Left ventricle myocardium inferior (tissue), 1 donor: ENCODE results near the gene KIF16B. TPM values are rescaled to one million over a fixed set of nuclear protein-coding genes. Genes with fewer than 3 reads are reported as not detected.
A peak's percentile ranks its signal among the peaks of the same experiment; 100 is the strongest.

Experiments used
- DNase-seq: peaks from one replicate; pipeline ENCODE4 v3.0.0-alpha.2; 2020
- H3K27ac ChIP-seq: fragments of 200-600 bp; replicated peaks from 2 replicates; pipeline ENCODE4 v1.8.0; 2021
- H3K27me3 ChIP-seq: fragments of 200-600 bp; 2 replicates; pipeline ENCODE4 v1.8.0; 2021; ENCODE audit warnings: low read depth
- H3K36me3 ChIP-seq: fragments of 200-600 bp; 2 replicates; pipeline ENCODE4 v1.8.0; 2021
- H3K4me1 ChIP-seq: fragments of 200-600 bp; 2 replicates; pipeline ENCODE4 v1.8.0; 2021
- H3K4me3 ChIP-seq: fragments of 200-600 bp; 2 replicates; pipeline ENCODE4 v1.8.0; 2021; ENCODE audit warnings: mild to moderate bottlenecking, moderate library complexity
- H3K9me3 ChIP-seq: fragments of 200-600 bp; replicated peaks from 2 replicates; pipeline ENCODE4 v1.8.0; 2021
- CTCF ChIP-seq: fragments of 200-600 bp; IDR thresholded peaks from 2 replicates; pipeline ENCODE4 v1.8.0; 2021; ENCODE audit warnings: antibody characterized with exemption, mild to moderate bottlenecking, borderline replicate concordance
- intact Hi-C: fragments of 100-400 bp; cut with micrococcal nuclease; formaldehyde crosslinking; loops from one replicate; pipeline ENCODE4 v1.11.0; 2022
- long read RNA-seq: library from polyadenylated mRNA; unstranded; transcript quantifications from one replicate; pipeline ENCODE4 v2.0.0, GENCODE V29; 2021
- total RNA-seq: library from RNA; stranded (reverse); fragmentation: NEBNext Ultra II Directional; extraction: Animal tissue kit (Norgen Biotek cat#: 25700); gene quantifications from one replicate; pipeline ENCODE4 v1.2.1, GENCODE V29; 2021
- donor health status: DM: no; HTN: yes; CAD: no; lungs with severe emphysema.

KIF16B gene, protein sequence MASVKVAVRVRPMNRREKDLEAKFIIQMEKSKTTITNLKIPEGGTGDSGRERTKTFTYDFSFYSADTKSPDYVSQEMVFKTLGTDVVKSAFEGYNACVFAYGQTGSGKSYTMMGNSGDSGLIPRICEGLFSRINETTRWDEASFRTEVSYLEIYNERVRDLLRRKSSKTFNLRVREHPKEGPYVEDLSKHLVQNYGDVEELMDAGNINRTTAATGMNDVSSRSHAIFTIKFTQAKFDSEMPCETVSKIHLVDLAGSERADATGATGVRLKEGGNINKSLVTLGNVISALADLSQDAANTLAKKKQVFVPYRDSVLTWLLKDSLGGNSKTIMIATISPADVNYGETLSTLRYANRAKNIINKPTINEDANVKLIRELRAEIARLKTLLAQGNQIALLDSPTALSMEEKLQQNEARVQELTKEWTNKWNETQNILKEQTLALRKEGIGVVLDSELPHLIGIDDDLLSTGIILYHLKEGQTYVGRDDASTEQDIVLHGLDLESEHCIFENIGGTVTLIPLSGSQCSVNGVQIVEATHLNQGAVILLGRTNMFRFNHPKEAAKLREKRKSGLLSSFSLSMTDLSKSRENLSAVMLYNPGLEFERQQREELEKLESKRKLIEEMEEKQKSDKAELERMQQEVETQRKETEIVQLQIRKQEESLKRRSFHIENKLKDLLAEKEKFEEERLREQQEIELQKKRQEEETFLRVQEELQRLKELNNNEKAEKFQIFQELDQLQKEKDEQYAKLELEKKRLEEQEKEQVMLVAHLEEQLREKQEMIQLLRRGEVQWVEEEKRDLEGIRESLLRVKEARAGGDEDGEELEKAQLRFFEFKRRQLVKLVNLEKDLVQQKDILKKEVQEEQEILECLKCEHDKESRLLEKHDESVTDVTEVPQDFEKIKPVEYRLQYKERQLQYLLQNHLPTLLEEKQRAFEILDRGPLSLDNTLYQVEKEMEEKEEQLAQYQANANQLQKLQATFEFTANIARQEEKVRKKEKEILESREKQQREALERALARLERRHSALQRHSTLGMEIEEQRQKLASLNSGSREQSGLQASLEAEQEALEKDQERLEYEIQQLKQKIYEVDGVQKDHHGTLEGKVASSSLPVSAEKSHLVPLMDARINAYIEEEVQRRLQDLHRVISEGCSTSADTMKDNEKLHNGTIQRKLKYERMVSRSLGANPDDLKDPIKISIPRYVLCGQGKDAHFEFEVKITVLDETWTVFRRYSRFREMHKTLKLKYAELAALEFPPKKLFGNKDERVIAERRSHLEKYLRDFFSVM (N-terminal part only)
- 16.4 TPM for total RNA-seq
- long read RNA-seq, full-length matches to known transcripts = 1 of 22 reads
- long read RNA-seq, partial matches to known transcripts = 5 of 22 reads
- long read RNA-seq, other reads (novel, unspliced or antisense) = 16 of 22 reads

DNA sequence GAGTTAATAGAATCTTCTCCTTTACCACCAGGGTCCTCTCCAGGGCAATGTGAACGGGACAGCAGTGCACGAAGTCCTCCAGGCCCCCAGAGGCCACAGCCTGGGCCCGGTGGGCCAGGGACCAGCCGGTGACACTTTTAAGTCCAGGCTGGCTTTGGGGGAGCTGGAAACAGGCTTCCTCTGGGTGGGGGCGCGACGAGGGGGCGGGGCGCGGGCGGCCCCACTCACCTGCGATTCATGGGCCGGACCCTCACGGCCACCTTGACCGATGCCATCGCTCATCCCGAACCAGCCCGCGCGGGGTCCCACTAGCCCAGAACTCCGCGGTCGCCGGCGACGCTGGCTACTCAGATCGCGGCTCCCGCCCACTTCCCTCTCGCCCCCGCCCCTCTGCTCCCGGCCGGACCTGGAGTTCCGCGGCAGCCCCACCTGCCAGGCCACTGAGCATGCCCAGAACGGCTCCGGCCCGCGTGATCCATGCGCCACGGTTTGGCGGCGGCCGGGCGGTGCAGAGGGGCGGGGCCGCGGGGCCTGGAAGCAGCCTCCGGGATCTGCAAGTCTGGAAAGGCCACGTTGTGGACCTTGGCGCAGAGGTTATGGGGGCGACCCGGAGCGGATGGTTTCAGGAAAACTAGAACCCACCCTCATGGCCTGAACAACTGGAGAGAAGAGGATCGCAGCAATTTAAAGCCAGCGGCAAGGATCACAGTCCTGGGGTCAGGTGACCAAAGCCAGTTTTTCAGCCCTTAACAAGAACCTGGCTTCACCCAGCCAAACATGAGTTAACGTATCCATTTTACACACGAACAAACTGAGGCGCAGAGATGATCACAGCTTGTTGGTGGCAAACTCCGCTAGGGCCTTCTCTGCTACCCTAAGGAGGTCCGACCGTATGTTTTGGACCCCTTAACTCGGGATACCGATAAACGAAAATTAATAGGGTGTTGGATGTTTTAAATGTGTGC, at the start of gene KIF16B:
Gene KIF16B, minus strand, starts transcription at position 448 of the 965 bp plus-strand sequence. Its CDS starts 173 bp downstream, at position 275.
- no peak for TF ChIP-seq CTCF
- H3K36me3 ChIP-seq = no peaks in the 10 kb centered on the region
- no peaks in the 10 kb centered on the region for H3K27me3 ChIP-seq
- H3K27ac ChIP-seq = peak within 1 kb of the TSS; percentile 85
- DNase-seq = peak; percentile 93
- H3K9me3 ChIP-seq = no peaks in the 10 kb centered on the region
- H3K4me3 ChIP-seq = peak within 1 kb of the TSS; percentile 98
- H3K4me1 ChIP-seq = peaks cover 52% of the 10 kb centered on the region
- intact Hi-C loops = no loop called here

GRCh38 chr20:16622501-16622900, 49.3 kb upstream of the KIF16B start:
- no peak for DNase-seq
- no peak overlapping the region for H3K27ac ChIP-seq
- H3K36me3 ChIP-seq = no peaks in the 10 kb centered on the region
- intact Hi-C loops = no loop called here
- H3K27me3 ChIP-seq = no peaks in the 10 kb centered on the region
- no peaks in the 10 kb centered on the region for H3K9me3 ChIP-seq
- TF ChIP-seq CTCF = no peak
- no peaks in the 10 kb centered on the region for H3K4me1 ChIP-seq
- H3K4me3 ChIP-seq = no peak overlapping the region

- no peaks in the 10 kb centered on the region for H3K27me3 ChIP-seq
- no peak overlapping the region for H3K4me3 ChIP-seq
- peaks cover 7% of the 10 kb centered on the region for H3K9me3 ChIP-seq
- no peaks in the 10 kb centered on the region for H3K4me1 ChIP-seq
- no peaks in the 10 kb centered on the region for H3K36me3 ChIP-seq
- H3K27ac ChIP-seq = no peak overlapping the region
- intact Hi-C loops = no loop called here
- TF ChIP-seq CTCF = no peak
- DNase-seq = no peak
Observed at GRCh38 chr20:16621435-16622141, 48.3 kb upstream of the KIF16B start.

- DNase-seq = no peak
- H3K4me1 ChIP-seq = no peaks in the 10 kb centered on the region
Observed at GRCh38 chr20:16620961-16621360, 47.7 kb upstream of the KIF16B start.

More at GRCh38 chr20:16620961-16621360, 47.7 kb upstream of the KIF16B start:
- no peaks in the 10 kb centered on the region for H3K27me3 ChIP-seq
- TF ChIP-seq CTCF = no peak
- no peaks in the 10 kb centered on the region for H3K36me3 ChIP-seq
- no peak overlapping the region for H3K27ac ChIP-seq
- H3K9me3 ChIP-seq = peaks cover 7% of the 10 kb centered on the region
- no peak overlapping the region for H3K4me3 ChIP-seq
- intact Hi-C loops = no loop called here
